Type B pancreatic cell (in vitro differentiated cells): Measurements from ENCODE around the gene KIF17. TPM values are rescaled to one million over a fixed set of nuclear protein-coding genes. Genes with fewer than 3 reads are reported as not detected.
A peak's percentile ranks its signal among the peaks of the same experiment; 100 is the strongest.

Experiments
- DNase-seq: peaks from one replicate; pipeline ENCODE4 v3.0.0; 2021; ENCODE audit warnings: mixed read lengths; ENCODE audit not compliant: unreplicated experiment; ENCODE audit errors: extremely low spot score
- H3K27ac Mint-ChIP-seq: 2 replicates; pipeline ENCODE4 v1.8.0; 2021; ENCODE audit warnings: mild to moderate bottlenecking, mixed read lengths
- H3K27me3 Mint-ChIP-seq: 2 replicates; pipeline ENCODE4 v1.8.0; 2021; ENCODE audit warnings: mixed read lengths
- H3K36me3 Mint-ChIP-seq: 2 replicates; pipeline ENCODE4 v1.8.0; 2021; ENCODE audit warnings: mixed read lengths
- H3K4me1 Mint-ChIP-seq: one replicate; pipeline ENCODE4 v1.8.0; 2021; ENCODE audit warnings: mixed read lengths; ENCODE audit not compliant: unreplicated experiment
- H3K4me3 Mint-ChIP-seq: 2 replicates; pipeline ENCODE4 v1.8.0; 2021; ENCODE audit warnings: mild to moderate bottlenecking, mixed read lengths
- H3K9me3 Mint-ChIP-seq: 2 replicates; pipeline ENCODE4 v1.8.0; 2021; ENCODE audit warnings: mixed read lengths
- CTCF ChIP-seq: fragments of 200-600 bp; sonication (generic); conservative IDR thresholded peaks from 2 replicates; pipeline ENCODE4 v1.5.0; 2021; ENCODE audit warnings: antibody characterized with exemption, mild to moderate bottlenecking
- total RNA-seq: library from RNA; stranded (reverse); gene quantifications from 2 replicates; pipeline ENCODE4 v1.2.1, GENCODE V29; 2021; ENCODE audit warnings: low replicate concordance

Gene KIF17
- total RNA-seq, 1 donor from 2014 or later: 2.1 TPM

GRCh38 chr1:20660363-20660762 is 57.4 kb downstream of the KIF17 start:
- no peaks in the 10 kb centered on the region for H3K9me3 Mint-ChIP-seq
- DNase-seq: no peak
- no peak for TF ChIP-seq CTCF
- no peaks in the 10 kb centered on the region for H3K27me3 Mint-ChIP-seq
- H3K4me3 Mint-ChIP-seq: peak overlapping the region; percentile 99
- peak overlapping the region; percentile 89 for H3K27ac Mint-ChIP-seq
- peaks cover 16% of the 10 kb centered on the region for H3K4me1 Mint-ChIP-seq
- no peaks in the 10 kb centered on the region for H3K36me3 Mint-ChIP-seq

- H3K36me3 Mint-ChIP-seq: peaks cover under 1% of the 10 kb centered on the region
- H3K9me3 Mint-ChIP-seq: no peaks in the 10 kb centered on the region
- no peak for DNase-seq
Measured at GRCh38 chr1:20658166-20658915, 59.5 kb downstream of the KIF17 start.

GRCh38 chr1:20657024-20657423 is 60.8 kb downstream of the KIF17 start:
- Mint-ChIP-seq H3K36me3 (peaks cover 6% of the 10 kb centered on the region), H3K4me1 (peaks cover 16% of the 10 kb centered on the region), H3K27ac (no peak overlapping the region), H3K4me3 (no peak overlapping the region), H3K9me3 (no peaks in the 10 kb centered on the region), H3K27me3 (no peaks in the 10 kb centered on the region)
- DNase-seq: no peak
- TF ChIP-seq CTCF: no peak

More at GRCh38 chr1:20658166-20658915, 59.5 kb downstream of the KIF17 start:
- Mint-ChIP-seq H3K4me1 (peaks cover 16% of the 10 kb centered on the region), H3K4me3 (no peak overlapping the region), H3K27ac (no peak overlapping the region), H3K27me3 (no peaks in the 10 kb centered on the region)
- TF ChIP-seq CTCF: no peak

- H3K36me3 Mint-ChIP-seq: peaks cover 20% of the 10 kb centered on the region
- H3K27ac Mint-ChIP-seq: no peak overlapping the region
- no peaks in the 10 kb centered on the region for H3K9me3 Mint-ChIP-seq
- no peak overlapping the region for H3K4me3 Mint-ChIP-seq
- DNase-seq: no peak
- H3K27me3 Mint-ChIP-seq: no peaks in the 10 kb centered on the region
- peaks cover 2% of the 10 kb centered on the region for H3K4me1 Mint-ChIP-seq
- TF ChIP-seq CTCF: no peak
Measured at GRCh38 chr1:20654104-20654690, 63.6 kb downstream of the KIF17 start.

- H3K9me3 Mint-ChIP-seq: no peaks in the 10 kb centered on the region
- no peak for TF ChIP-seq CTCF
- no peaks in the 10 kb centered on the region for H3K27me3 Mint-ChIP-seq
- H3K4me3 Mint-ChIP-seq: no peak overlapping the region
- DNase-seq: no peak
- peaks cover 20% of the 10 kb centered on the region for H3K36me3 Mint-ChIP-seq
- no peak overlapping the region for H3K27ac Mint-ChIP-seq
- no peaks in the 10 kb centered on the region for H3K4me1 Mint-ChIP-seq
Measured at GRCh38 chr1:20652300-20652699, 65.5 kb downstream of the KIF17 start.
